GM23248 (cell line): Measurements from ENCODE around the gene ZNF580. TPM values are rescaled to one million over a fixed set of nuclear protein-coding genes. Genes with fewer than 3 reads are reported as not detected.

Experiments used
- DNase-seq: peaks from one replicate; pipeline ENCODE4 v3.0.0-alpha.2; 2015
- H2AFZ ChIP-seq: fragments of 200-600 bp; sonication (generic); 2 replicates; pipeline ENCODE4 v1.6.1; 2016; ENCODE audit warnings: antibody characterized with exemption
- H3F3A ChIP-seq: fragments of 200-600 bp; sonication (generic); 2 replicates; pipeline ENCODE4 v1.6.1; 2016; ENCODE audit warnings: mild to moderate bottlenecking, antibody characterized with exemption, mixed run types; ENCODE audit not compliant: insufficient read depth
- H3K27ac ChIP-seq: fragments of 200-600 bp; sonication (generic); 2 replicates; pipeline ENCODE4 v1.5.1; 2016; ENCODE audit warnings: mild to moderate bottlenecking
- H3K27me3 ChIP-seq: fragments of 200-600 bp; sonication (generic); replicated peaks from 2 replicates; pipeline ENCODE4 v1.6.1; 2016; ENCODE audit warnings: mild to moderate bottlenecking; ENCODE audit not compliant: insufficient read depth
- H3K36me3 ChIP-seq: fragments of 200-600 bp; sonication (generic); 2 replicates; pipeline ENCODE4 v1.6.1; 2016; ENCODE audit warnings: low read depth, mild to moderate bottlenecking
- H3K4me1 ChIP-seq: fragments of 200-600 bp; sonication (generic); 2 replicates; pipeline ENCODE4 v1.6.1; 2016; ENCODE audit warnings: mild to moderate bottlenecking; ENCODE audit not compliant: insufficient read depth
- H3K4me2 ChIP-seq: fragments of 200-600 bp; sonication (generic); one replicate; pipeline ENCODE4 v1.6.1; 2016; ENCODE audit warnings: mild to moderate bottlenecking; ENCODE audit not compliant: unreplicated experiment
- H3K4me3 ChIP-seq: fragments of 200-600 bp; sonication (generic); 2 replicates; pipeline ENCODE4 v1.5.1; 2016; ENCODE audit warnings: mild to moderate bottlenecking
- H3K79me2 ChIP-seq: fragments of 200-600 bp; sonication (generic); 2 replicates; pipeline ENCODE4 v1.6.1; 2016; ENCODE audit warnings: mild to moderate bottlenecking; ENCODE audit not compliant: insufficient read depth
- H3K9ac ChIP-seq: fragments of 200-600 bp; sonication (generic); 2 replicates; pipeline ENCODE4 v1.6.1; 2016; ENCODE audit warnings: mild to moderate bottlenecking
- H3K9me2 ChIP-seq: fragments of 200-600 bp; sonication (generic); 2 replicates; pipeline ENCODE4 v1.6.1; 2016; ENCODE audit warnings: mixed run types, mild to moderate bottlenecking, moderate library complexity; ENCODE audit not compliant: insufficient read depth
- H3K9me3 ChIP-seq: fragments of 200-600 bp; sonication (generic); one replicate; pipeline ENCODE4 v1.6.1; 2017; ENCODE audit warnings: low read depth
- H4K20me1 ChIP-seq: fragments of 200-600 bp; sonication (generic); 2 replicates; pipeline ENCODE4 v1.6.0; 2016; ENCODE audit not compliant: insufficient read depth
- EZH2 ChIP-seq: fragments of 200-600 bp; sonication (generic); IDR thresholded peaks from 2 replicates; pipeline ENCODE4 v1.6.1; 2018; ENCODE audit warnings: antibody characterized with exemption, mild to moderate bottlenecking; ENCODE audit not compliant: insufficient read depth, poor library complexity, severe bottlenecking
- EZH2phosphoT487 ChIP-seq: fragments of 200-600 bp; sonication (generic); IDR thresholded peaks from 2 replicates; pipeline ENCODE4 v1.6.1; 2018; ENCODE audit warnings: antibody characterized with exemption, moderate library complexity, mild to moderate bottlenecking, low read depth; ENCODE audit not compliant: insufficient read depth
- WGBS, 2 experiments: methylation state at CpG; one replicate each; pipeline ENCODE4 v1.1.6; 2015 to 2017; ENCODE audit warnings: low lambda C conversion rate in 2 of 2, low coverage in 1 of 2; ENCODE audit errors: missing lambda C conversion rate in 2 of 2; 5-methylcytosine and 5-hydroxymethylcytosine counted together
- in situ Hi-C: fragments of 300-500 bp; cut with MboI; formaldehyde crosslinking; loops from 2 replicates; pipeline ENCODE4 v1.15.0; 2020
- polyA plus RNA-seq: library from polyadenylated mRNA; unstranded; fragments of >200 nt; fragmentation: Nextera tagmentation; extraction: Ambion mirVana; gene quantifications from 2 replicates; pipeline ENCODE4 v1.2.1, GENCODE V29; 2016
- total RNA-seq: library from RNA; depleted of rRNA; stranded (reverse); fragments of >200 nt; shearing (Covaris generic); gene quantifications from 2 replicates; pipeline ENCODE4 v1.2.3, GENCODE V29; 2014

The ZNF580 gene
- total and polyA plus RNA-seq, 2 experiments from 2014 or later, result 11.7 to 44.0 TPM

DNA sequence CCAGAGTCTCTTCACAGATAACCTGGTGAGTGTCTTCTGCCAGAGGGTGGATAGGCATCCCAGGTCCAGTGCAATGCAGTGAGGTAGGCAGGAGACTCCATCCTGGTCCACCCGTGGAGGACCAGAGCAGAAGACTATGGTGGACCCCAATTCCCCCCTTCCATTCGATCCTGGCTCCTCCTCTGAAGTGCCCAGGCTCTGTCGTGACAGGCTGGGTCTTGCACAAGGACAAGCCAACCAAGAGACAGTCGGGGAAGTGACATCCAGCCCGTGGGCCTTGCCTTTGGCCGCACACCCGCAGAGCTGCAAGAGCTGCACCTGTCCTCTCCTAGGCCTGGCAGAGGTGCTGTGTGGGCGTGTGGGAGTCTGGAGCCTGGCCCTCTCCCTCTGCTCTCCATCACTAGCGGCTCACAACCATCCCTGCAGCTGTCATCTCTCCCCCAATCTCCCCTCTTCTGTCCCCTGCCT, 19.6 kb upstream of the ZNF580 start:
- Histone ChIP-seq H3K79me2 (0 out of 2 replicates have a peak, but pooled peaks cover 8% of the 10 kb centered on the region), H3K4me1 (no peaks in the 10 kb centered on the region), H3K27ac (no peak overlapping the region), H4K20me1 (no peaks in the 10 kb centered on the region), H3K27me3 (no peaks in the 10 kb centered on the region), H3K4me3 (no peak overlapping the region), H2AFZ (no peak overlapping the region), H3F3A (peaks cover 13% of the 10 kb centered on the region; the same call in 1 of the 2 replicates), H3K9ac (no peak overlapping the region), H3K36me3 (no peaks in the 10 kb centered on the region), H3K4me2 (no peak overlapping the region), H3K9me2 (no peaks in the 10 kb centered on the region), H3K9me3 (no peaks in the 10 kb centered on the region)
- no peak for DNase-seq
- WGBS, 2 experiments, result 63 to 76% methylated on average over 6 to 9 of the region's 9 CpGs
- in situ Hi-C loops, result no loop called here
- no peak for TF ChIP-seq EZH2phosphoT487
- TF ChIP-seq EZH2, result no peak

DNA sequence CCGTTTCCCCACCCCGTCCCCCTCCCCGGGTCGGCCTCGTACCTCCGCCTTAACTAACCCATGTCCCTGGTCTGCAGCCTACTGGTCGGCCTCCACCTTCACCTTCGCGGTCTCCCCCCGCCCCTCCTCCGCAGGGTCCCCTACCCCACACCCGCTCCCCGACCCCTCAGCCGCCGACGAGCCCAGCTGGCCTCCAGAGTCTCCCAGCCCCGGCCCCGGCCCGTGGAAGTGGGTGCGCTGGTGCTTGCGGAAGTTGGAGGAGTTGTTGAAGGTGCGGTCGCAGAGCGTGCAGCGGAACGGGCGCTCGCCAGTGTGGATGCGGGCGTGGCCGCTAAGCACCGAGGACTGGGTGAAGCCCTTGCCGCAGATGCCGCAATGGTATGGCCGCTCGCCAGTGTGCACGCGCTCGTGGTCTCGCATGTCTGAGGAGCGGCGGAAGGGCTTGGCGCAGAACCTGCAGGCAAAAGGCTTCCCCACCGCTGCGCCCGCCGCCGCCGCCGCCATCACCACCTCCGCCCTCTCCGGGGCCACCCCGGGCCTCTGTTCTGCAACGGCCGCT, 19.1 kb upstream of the ZNF580 start:
- H3K27ac ChIP-seq, result no peak overlapping the region
- in situ Hi-C loops, result no loop called here
- no peak overlapping the region for H3K4me3 ChIP-seq
- H3K36me3 ChIP-seq, result no peaks in the 10 kb centered on the region
- H3K27me3 ChIP-seq, result no peaks in the 10 kb centered on the region
- no peak overlapping the region for H3K4me2 ChIP-seq
- no peaks in the 10 kb centered on the region for H3K4me1 ChIP-seq
- TF ChIP-seq EZH2, result no peak
- TF ChIP-seq EZH2phosphoT487, result no peak
- no peak for DNase-seq
- no peak overlapping the region for H3K9ac ChIP-seq
- no peaks in the 10 kb centered on the region for H3K9me2 ChIP-seq
- peaks cover 13% of the 10 kb centered on the region; the same call in 1 of the 2 replicates for H3F3A ChIP-seq
- H3K9me3 ChIP-seq, result no peaks in the 10 kb centered on the region
- no peaks in the 10 kb centered on the region for H4K20me1 ChIP-seq
- H3K79me2 ChIP-seq, result 0 out of 2 replicates have a peak, but pooled peaks cover 8% of the 10 kb centered on the region
- WGBS, 2 experiments, result 93 to 97% methylated on average over 29 to 53 of the region's 55 CpGs
- no peak overlapping the region for H2AFZ ChIP-seq

DNA sequence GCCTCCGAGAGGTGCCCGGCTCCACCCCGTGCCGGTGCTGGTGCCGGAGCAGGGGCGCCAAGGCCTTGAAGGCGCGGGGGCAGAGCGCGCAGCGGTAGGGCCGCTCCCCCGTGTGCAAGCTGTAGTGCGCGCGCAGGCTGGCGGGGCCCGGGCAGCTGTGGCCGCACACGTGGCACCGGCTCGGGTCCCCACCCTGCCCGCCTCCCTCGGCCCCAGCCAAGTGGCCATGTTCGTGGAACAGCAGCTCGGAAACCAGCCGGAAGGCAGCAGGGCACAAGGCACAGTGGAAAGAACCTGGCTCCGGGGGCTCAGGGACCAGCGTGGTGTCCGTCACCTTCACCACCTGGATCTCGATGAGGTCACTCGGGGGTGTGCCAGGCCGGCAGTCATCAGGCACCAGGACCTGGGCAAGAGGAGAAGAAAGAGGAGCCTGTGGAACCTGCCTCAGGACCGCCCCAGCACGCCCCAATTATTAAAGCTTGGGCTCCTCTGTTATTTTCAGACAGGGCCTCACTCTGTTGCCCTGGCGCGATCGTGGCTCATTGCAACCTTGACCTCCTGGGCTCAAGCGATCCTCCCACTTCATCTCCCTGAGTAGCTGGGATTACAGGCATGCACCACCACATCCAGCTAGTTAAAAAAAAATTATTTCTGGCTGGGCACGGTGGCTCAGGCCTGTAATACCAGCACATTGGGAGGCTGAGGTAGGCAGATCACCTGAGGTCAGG, 18.4 kb upstream of the ZNF580 start:
- H3K27me3 ChIP-seq, result no peaks in the 10 kb centered on the region
- no peaks in the 10 kb centered on the region for H3K9me2 ChIP-seq
- H3K27ac ChIP-seq, result no peak overlapping the region
- H2AFZ ChIP-seq, result no peak overlapping the region
- H3K79me2 ChIP-seq, result 0 out of 2 replicates have a peak, but pooled peaks cover 8% of the 10 kb centered on the region
- no peaks in the 10 kb centered on the region for H4K20me1 ChIP-seq
- peaks cover 13% of the 10 kb centered on the region; the same call in 1 of the 2 replicates for H3F3A ChIP-seq
- TF ChIP-seq EZH2phosphoT487 (no peak), EZH2 (no peak)
- in situ Hi-C loops, result no loop called here
- H3K36me3 ChIP-seq, result no peaks in the 10 kb centered on the region
- no peaks in the 10 kb centered on the region for H3K9me3 ChIP-seq
- no peak overlapping the region for H3K4me2 ChIP-seq
- no peak for DNase-seq
- no peaks in the 10 kb centered on the region for H3K4me1 ChIP-seq
- H3K4me3 ChIP-seq, result no peak overlapping the region
- H3K9ac ChIP-seq, result no peak overlapping the region
- 94 to 95% methylated on average over 34 to 40 of the region's 40 CpGs for WGBS, 2 experiments

DNA sequence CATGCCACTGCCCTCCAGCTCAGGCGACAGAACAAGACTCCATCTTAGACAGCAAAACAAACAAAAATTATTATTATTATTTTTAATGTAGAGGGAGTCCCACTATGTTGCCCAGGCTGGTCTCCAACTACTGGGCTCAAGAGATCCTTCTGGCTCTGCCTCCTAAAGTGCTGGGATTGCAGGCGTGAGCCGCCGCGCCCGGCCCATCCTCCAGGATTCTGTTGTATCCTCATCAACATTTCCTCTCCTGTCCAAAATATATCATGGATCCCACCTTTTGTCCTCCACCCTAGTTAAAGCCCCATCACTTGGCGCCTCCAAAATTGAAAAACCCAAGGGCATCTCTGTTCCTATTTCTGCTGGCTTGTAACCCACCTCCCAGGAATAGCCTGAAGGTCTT, 17.7 kb upstream of the ZNF580 start:
- 97 to 98% methylated on average over 7 of the region's 7 CpGs for WGBS, 2 experiments
- no peaks in the 10 kb centered on the region for H3K36me3 ChIP-seq
- no peaks in the 10 kb centered on the region for H3K9me3 ChIP-seq
- no peak overlapping the region for H2AFZ ChIP-seq
- no peaks in the 10 kb centered on the region for H3K27me3 ChIP-seq
- H3F3A ChIP-seq, result peaks cover 13% of the 10 kb centered on the region; the same call in 1 of the 2 replicates
- no peaks in the 10 kb centered on the region for H3K4me1 ChIP-seq
- no peak overlapping the region for H3K27ac ChIP-seq
- H3K79me2 ChIP-seq, result 0 out of 2 replicates have a peak, but pooled peaks cover 8% of the 10 kb centered on the region
- no peak for DNase-seq
- H3K9me2 ChIP-seq, result no peaks in the 10 kb centered on the region
- no peak overlapping the region for H3K9ac ChIP-seq
- in situ Hi-C loops, result no loop called here
- no peak overlapping the region for H3K4me3 ChIP-seq
- H3K4me2 ChIP-seq, result no peak overlapping the region
- H4K20me1 ChIP-seq, result no peaks in the 10 kb centered on the region
- TF ChIP-seq EZH2 (no peak), EZH2phosphoT487 (no peak)
